NK-92 (cell line): ENCODE measurements around the gene TRAM2.

ENCODE experiments used
- DNase-seq: peaks from one replicate; lab custom pipeline; 2025; ENCODE audit not compliant: unreplicated experiment; lab: John Stamatoyannopoulos, UW

Gene TRAM2

DNA sequence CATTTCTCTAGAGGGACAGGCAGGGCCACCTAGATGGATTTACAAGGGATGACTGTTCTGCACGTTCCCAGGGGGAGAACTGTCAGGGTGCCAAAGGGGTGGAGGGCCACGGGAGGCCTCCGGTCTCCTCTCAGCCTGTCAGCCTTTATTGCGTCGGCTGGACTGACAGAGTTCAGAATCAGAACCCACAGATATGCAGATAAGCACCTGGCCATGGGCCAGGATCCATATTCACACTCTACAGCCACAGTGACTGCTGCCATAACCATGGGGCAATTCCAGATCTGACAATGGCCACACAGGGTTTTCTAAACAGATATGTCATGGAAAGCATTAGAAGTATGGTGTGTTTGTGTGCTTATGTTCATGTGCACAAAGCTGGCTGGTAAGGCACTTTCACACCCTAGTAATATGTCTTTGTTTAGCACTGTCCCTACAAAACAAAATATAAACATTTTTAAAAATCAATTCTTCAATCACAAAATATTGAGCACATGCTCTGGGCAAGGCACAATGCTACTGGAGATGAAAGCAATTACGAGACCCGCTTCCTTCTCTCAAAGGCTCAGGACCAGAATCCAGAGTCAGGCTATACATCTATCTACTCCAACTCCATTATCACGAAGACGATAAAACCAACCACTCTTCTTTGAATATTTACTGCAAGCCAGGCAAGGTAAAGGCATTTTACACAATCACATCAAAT, 29.1 kb downstream of the TRAM2 start:
- no peak for DNase-seq

DNA sequence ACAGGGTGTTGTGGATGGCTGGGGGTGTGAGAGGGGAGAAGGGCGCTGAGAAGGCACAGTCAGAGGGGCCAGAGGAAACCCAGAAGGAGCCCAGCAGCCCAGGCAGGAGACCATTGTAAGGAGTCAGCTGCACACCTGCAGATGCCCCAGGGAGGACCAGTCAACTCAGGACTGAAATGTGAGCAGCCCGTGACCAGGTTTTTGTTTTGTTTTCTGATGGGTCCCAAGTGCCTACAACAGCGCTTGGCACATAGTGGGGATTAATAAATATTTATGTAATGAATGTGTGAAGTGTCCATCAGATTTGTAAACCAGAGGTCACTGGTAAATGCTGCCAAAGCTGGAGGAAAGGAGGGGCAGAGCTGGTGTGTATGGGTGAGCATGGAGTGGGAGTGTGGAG, 30.2 kb downstream of the TRAM2 start:
- DNase-seq: no peak

DNA sequence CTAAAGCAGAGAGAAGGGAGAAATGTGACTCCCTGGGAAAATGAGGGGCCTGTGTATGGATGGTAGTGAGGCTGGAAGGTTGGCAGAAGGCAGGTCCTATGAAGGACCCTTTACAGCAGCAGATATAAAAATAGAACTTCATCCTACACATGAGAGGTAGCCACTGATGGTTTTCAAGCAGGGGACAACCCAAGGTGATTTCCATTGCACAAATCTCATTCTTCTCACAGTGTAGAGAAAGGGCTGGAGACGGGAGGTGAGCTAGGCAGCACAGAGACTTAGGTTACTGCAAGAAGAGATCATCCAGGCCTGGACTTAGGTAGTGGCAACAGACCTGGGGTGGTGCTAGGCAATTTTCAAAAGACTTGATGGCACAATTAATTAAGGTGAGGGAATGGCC, 30.7 kb downstream of the TRAM2 start:
- DNase-seq: no peak

DNA sequence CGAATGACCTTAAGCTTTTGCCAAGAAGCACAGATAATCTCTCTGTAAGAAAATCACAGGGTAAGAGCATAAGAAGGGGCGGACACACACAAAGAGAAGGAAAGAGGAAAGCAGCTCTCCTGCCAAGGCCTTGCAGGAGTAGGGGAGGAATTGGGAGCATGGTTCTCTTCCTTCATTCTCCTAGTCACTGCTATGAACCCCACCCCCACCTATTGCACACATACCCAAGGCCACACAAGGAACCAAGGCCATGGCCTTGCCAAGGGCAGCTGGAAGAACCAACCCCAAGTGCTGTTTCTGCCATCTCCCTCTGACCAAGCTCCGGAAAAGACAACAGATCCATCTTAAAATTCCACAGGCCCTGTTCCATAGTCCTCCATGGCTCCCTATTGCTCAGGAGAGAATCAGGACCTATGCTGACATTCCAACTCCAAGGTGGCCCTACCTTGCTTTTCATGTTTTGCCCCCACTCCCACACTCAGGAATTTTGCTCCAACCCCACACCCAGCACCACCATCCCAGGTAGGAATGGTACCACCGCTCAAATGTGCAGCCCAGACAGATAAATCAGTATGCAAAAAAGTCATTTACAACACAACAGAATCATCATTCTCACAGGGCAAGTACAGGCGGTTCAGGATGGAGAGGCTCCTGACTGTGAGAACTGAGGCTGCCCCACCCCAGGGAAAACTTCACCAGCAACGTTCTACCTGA, 31.3 kb downstream of the TRAM2 start:
- DNase-seq: no peak

DNA sequence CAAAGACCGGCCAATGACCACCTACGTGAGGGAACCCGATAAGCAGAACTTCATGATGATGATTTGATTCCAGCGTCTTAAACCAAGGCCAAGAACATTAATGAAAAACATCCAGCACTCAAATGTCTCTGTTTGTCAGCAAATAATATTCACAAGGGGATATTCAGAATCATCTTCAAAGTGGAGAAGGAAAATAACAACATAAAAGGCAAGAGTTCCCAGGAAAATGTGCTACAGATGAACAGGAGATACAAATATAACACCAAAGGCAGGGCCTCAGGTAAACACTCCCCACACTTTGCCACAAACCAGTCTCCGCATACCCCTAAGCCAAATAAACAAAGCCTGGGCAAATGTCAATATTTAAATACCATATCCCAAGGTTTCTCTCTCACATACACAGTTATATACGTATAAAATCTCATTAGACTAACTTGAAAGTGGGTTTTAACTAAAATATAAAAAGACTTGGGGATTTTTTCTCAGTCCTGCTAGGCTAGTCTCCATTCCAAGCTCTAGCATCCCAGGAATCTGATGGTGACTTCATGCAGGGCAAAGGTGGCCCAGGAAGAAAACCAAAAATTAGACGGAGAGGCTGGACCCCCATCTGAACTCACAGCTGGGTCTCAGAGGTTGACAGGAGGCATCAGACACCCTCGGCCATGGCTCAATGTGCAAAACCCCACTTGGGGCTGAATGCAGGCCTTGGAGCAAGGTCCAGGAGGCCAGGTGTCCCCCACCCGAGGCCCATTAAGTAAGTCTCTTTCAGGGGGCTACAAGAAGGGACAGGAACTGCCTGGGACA, 32.1 kb downstream of the TRAM2 start:
- no peak for DNase-seq

DNA sequence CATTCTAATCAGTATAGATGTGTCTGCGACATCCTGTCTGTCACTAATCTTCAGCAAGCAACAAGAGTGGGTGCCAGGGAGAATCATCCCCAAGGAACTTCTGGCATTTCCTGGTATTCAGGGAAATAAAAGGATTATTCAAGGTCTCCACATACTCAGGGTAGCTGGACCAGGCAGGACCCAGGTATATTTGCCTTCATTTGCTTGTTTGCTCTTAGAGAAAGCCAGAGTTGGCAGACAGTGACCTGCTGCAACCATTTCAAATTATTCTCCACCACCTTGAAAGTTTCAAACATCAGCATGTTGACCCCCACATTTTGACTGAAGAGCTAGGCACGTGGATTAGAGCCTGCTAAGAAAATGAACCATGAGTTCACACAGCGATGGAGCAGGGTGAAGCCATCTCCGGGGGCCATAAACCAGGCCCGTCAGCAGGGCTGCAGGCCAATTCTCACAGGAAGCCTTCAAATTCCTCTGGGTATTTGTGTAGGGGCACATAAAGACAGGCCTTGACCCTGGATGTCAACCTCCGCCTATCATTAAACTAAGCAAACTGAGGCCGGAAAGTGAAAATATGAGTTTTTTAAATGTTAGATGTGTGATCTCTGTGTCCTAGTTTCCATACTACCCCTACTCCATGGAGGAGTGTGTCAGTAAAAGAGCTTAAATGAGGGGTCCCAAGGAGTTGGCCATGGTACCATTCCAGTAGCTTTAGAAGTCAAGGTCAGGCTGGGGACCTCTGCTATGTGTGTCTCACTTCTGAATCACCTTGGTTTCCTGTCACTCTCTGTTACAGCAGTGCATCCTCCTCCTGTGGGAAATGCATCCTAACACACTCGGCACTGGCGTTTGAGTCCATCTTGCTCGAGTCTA, 32.9 kb downstream of the TRAM2 start:
- no peak for DNase-seq

DNA sequence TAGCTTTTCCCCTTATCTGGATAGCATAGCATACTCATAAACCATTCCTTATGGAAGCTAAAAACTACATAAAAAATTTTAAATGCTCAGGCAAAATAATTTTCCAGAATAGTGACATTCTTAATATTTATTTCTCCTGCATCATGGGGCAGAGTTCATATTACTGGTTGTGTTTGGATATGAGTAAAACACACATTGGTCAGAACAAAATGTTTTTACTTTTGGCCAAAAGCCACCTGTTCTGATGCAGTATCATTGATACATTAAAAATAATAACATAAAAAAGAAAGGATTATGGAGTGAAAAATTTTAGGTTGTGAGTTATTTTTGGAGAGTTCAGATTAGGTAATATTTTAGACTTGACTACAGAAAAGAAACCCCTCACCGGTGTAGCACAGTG, 33.6 kb downstream of the TRAM2 start:
- DNase-seq: no peak

DNA sequence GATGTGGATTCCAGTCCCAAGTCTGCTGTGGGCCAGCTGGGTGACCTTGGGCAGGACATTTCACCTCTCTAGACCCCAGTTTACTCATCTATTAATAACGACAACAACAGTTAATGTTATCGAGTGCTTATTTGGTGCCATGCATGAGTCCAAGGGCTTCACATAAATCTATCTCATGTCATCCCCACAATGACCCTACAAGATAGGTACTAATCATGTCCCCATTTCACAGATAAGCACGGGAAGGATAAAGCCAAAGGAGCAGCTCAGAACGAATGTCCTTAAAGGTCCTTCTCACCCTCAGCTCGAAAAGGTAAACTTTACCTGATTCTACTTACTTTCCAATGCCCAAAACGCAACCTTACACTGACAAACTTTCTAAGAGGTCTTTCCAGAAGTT, 35.7 kb downstream of the TRAM2 start:
- no peak for DNase-seq

DNA sequence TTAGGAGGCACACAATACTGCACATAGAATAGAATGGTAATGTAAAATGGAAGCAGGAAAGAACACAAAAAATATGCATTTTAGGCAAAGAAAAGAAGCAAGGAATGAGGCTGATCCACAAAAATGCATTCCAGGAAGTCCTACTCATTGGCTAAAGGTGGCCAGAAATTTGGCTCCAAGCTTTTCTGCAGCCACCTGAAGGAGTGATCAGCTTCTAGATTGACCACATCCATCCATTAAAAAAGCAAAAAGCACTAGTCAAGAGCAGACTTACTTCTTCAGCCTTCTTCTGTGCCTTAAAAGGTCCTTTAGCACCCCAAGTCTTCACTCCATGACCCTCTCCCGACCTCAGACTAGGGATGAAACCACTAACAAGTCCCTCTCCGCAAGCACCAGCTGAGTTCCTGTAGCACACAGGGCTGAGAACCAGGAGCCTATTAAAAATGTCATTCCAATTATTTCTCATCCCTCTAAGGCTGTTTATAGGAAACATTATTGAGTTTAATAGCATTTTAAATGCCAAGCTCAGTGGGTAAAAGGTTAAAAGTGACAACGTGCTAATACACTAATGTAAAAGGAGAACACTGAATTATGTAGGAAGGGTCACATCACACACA, 36.5 kb downstream of the TRAM2 start:
- no peak for DNase-seq

DNA sequence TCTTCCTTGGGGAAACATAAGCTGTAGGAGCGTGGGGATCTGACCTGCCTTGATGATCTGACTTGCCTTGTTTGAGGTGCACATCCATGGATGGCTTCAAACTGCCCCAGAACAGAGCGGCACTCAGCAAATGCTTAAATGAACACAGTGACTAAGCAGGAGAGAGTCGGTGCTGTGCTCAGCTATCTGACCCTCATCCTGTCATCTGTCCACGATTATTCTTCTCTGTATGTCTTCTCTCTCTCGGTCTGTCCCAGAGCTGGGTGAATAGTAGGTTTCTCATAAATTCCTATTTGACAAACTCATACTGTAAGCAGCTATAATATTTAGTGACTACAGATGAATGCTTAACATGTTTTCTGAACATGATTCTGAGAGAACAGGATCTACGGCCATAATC, 37.3 kb downstream of the TRAM2 start:
- no peak for DNase-seq

DNA sequence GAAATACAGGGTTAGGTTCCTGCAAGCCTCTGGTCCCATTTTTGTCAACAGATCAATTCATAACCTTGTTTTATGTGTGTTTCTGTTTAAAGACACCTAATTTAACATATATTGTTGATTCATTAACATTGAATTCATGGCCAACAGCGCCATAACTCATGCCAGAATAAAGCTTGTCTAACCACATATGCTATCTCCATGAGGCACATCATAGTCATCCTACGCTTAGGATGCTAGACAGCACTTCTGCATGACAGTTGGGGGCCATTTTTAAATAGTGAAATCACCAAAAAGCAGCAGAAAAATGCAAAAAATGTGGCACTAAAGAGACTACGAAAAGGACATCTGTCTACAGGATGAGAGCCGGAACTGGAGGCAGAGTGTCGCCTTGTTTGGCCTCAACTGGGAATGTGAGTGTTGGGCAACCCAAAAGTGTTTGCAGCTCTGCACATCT, 37.9 kb downstream of the TRAM2 start:
- no peak for DNase-seq

DNA sequence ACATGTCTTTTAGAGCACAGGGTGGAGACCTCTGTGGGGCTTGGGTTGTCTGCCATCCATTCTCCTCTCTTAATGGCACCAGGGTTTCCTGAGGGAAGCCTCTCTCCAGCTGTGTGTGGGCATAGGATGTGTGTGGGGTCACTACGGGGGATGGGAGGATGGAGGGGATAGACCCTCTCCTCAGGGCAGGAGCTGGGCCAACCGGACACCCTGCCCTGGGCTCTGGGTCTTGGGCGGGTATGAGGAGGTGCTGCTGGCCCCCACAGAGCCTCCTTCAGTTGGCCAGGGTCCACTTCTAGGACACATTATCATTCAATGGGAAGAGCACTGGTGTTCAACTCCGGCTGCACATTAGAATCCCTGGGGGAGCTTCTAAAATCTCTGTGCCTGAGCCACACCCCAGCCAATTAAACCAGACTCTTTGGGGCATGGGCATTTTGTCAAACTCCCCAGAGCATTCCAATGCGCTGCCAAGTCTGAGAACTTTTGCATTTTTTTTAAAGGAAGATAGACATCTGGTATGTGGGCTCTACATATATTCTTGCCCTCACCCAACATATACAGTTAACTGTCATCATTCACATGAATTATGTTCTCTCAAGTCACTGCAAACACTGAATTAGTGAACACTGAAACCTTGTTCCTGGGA, 38.5 kb downstream of the TRAM2 start:
- no peak for DNase-seq

DNA sequence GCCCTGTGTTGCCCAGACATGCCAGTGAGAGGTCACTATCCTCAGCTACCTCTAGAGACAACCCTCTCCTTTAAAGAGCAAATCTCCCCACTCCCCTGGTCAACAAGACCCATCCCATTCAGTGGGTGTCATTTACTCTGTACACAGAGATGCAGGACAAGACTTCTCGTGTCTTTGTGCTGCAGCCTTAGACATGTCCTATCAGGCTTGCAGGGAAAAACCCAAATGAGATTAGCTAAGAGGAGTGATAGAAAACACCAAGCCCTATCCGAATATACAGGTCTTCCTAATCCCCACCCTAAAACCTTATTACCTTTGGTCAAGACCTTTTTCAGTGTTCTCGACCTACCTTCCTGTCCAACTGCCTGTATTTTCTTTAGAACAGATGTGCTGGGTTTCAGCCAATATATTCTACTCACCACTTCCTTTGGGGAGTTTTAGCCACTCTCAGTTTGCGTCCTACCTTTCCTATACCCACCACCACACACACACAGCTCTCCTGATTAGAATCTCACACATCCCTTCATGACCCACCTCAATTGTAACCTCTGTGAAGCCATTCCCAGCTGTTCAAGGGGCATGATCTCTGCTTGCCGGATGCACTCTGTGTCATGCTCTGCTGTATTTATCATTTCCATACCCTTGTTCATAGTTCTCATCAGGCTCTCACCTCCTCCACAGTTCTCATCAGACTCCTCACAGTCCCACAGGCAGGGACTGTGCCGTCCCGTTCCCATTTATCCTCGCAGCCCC, 39.7 kb downstream of the TRAM2 start:
- no peak for DNase-seq

DNA sequence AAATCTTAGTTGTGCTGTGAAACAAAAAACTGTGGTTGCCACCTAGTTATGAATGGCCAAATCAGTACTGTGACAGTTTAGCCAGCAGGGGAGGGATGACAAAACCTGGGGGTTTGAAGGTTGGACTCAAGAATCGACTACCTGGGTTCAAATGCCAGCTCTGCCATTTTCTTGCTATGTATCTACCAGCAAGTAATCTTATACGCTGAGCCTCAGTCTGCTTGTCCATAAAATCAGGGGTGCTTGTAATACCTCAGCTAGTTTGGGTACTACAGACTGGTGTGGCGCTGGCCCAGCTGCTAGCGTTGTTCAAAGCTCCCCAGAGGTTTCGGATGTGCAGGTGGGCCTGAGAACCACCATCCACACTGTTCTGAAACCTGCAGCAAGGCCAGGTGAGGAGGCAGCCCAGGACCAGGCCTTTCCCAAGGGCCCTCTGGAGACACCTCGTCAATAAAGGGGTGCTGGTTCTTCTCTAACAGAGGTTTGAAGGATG, 40.4 kb downstream of the TRAM2 start:
- no peak for DNase-seq

DNA sequence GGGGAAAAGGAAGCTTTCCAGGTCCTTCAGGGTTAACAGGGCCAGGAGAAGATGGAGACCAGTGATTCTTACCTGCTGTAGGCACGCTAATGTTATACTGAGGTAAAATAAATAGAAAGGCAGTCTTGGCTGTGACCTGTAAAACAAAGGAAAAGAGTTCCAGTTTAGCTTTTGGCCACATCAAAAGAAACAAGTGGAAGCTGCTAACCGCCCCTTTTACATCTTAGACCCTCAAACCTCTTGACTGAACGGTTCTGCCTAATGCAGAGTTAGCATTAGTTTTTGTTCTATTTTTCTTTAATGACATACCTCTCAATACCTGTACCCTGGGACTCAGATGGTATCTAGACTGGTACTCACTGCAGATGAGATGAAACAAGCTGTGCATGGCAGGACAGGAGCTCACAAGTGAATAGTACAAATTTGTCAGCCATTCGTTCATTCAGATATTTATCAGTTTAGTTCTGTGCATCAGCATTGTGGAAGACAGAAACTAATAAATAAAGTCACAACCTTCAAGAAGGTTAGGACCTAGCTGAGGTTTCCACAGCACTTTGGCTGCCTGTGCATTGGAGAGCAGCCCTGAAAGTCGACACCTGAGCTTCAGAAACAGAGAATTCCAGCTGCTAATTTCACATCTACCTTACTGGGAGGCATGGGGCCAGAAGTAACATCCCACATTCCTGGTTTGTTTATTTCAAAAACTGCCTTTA, 41.0 kb downstream of the TRAM2 start:
- no peak for DNase-seq

DNA sequence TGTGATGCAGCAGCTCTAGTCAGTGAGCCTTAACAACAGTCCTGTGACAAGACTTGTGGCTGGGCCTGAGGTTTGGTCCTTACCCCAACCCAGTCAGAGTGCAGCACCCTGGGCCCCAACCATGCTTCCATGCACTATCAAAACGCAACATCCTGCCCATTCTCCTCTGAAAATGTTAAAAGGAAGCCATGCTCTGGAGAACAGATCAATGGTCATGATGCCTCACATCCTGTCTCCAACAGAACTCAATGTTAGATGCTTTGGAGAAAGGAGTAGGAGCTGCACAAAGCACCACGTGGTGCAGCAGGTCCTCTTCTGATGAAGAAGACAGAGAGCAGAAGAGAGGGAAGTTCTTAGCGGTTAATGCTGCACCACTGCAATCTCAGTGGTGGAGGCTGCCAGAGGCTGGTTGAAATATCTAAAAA, 41.9 kb downstream of the TRAM2 start:
- no peak for DNase-seq

DNA sequence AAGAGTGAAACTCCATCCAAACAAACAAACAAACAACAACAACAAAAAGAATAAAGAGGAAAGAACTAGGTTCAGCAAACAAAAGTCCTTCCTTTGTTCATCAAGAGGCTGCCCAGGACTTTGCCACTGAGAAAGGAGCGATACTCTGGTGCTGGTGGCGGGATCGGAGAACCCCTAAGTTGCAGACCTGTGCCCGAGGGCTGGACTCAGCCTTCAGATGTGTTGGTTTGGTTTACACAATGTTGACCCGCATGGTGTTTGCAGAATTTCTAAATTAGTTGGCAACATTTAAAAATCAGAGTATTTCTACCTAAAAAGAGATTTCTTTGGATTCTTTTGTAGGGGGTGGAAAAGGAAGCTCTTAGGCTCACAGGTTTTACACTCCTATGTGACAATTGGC, 42.5 kb downstream of the TRAM2 start:
- no peak for DNase-seq

DNA sequence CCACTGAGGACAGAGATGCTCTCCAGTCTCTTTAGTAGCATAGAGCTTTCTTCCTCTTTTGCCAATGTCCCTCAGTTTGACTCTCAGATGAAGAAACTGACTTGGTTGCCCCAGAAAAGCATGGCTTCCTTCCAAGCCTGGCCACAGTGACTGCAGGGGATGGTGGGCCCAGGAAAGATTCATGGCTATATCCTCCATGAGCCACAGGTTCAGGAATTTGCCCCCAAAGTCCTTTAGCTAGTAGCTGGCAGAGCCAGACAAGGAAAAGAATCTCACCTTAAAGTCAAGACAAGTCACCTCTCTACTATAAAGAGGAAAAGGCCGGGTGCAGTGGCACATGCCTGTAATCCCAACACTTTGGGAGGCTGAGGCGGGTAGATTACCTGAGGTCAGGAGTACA, 43.4 kb downstream of the TRAM2 start:
- DNase-seq: no peak

DNA sequence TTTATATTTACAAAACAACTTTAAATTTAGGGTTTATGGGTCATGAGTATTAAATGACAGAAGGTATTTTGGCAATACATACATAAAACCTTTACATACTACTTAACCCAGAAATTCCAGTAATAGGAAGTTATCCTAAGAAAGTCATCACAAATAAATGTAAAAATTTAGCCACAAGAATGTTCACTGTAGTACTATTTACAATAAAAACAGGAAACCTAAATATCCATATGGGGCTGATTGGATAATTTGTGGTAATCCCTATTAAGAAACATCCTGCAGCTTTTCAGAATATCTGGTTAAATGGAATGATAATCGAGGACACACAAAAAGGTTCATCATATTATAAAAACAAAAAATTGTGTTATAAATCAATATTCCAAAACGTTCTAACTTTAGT, 44.4 kb downstream of the TRAM2 start:
- no peak for DNase-seq
